Activated naive CD4-positive, alpha-beta T cell treated with anti-CD3 and anti-CD28 coated beads, Interleukin-2, amount 50 U/mL, for 24 hours (primary cell): ENCODE data around the gene UBA3.

Experiments used
- H3K27ac Mint-ChIP-seq: one replicate; pipeline ENCODE4 v1.8.0; 2021; ENCODE audit warnings: mild to moderate bottlenecking, mixed read lengths
- H3K27me3 Mint-ChIP-seq: one replicate; pipeline ENCODE4 v1.8.0; 2021; ENCODE audit warnings: mixed read lengths
- H3K36me3 Mint-ChIP-seq: one replicate; pipeline ENCODE4 v1.8.0; 2021; ENCODE audit warnings: mixed read lengths
- H3K4me1 Mint-ChIP-seq: one replicate; pipeline ENCODE4 v1.8.0; 2021; ENCODE audit warnings: mixed read lengths
- H3K4me3 Mint-ChIP-seq: one replicate; pipeline ENCODE4 v1.8.0; 2021; ENCODE audit warnings: mild to moderate bottlenecking, mixed read lengths
- H3K9me3 Mint-ChIP-seq: one replicate; pipeline ENCODE4 v1.8.0; 2021; ENCODE audit warnings: mixed read lengths

Gene UBA3

GRCh38 chr3:69087030-69087791, 7.0 kb upstream of the UBA3 start:
- peaks cover 77% of the 10 kb centered on the region for H3K4me1 Mint-ChIP-seq
- no peaks in the 10 kb centered on the region for H3K9me3 Mint-ChIP-seq
- peak overlapping the region; percentile 43 for H3K27ac Mint-ChIP-seq
- peaks cover 8% of the 10 kb centered on the region for H3K36me3 Mint-ChIP-seq
- H3K27me3 Mint-ChIP-seq: no peaks in the 10 kb centered on the region
- peak overlapping the region; percentile 75 for H3K4me3 Mint-ChIP-seq

- Mint-ChIP-seq H3K4me3 (peak overlapping the region; percentile 89), H3K36me3 (peaks cover 4% of the 10 kb centered on the region), H3K27me3 (no peaks in the 10 kb centered on the region), H3K9me3 (no peaks in the 10 kb centered on the region), H3K4me1 (peaks cover 78% of the 10 kb centered on the region), H3K27ac (peak overlapping the region; percentile 97)
Measured at GRCh38 chr3:69085833-69086722, 5.9 kb upstream of the UBA3 start.

- Mint-ChIP-seq H3K9me3 (no peaks in the 10 kb centered on the region), H3K4me3 (peak overlapping the region; percentile 89), H3K27ac (peak overlapping the region; percentile 97), H3K4me1 (peaks cover 79% of the 10 kb centered on the region), H3K36me3 (peaks cover 4% of the 10 kb centered on the region), H3K27me3 (no peaks in the 10 kb centered on the region)
Measured at GRCh38 chr3:69085168-69085832, 5.1 kb upstream of the UBA3 start.

GRCh38 chr3:69084326-69085167, 4.4 kb upstream of the UBA3 start, which contains the start of gene ARL6IP5:
TSS of gene ARL6IP5 (plus strand) at chr3:69084937. CDS start at chr3:69085048, 111 bp downstream.
- H3K36me3 Mint-ChIP-seq: peaks cover 3% of the 10 kb centered on the region
- H3K9me3 Mint-ChIP-seq: no peaks in the 10 kb centered on the region
- H3K4me1 Mint-ChIP-seq: peaks cover 72% of the 10 kb centered on the region

GRCh38 chr3:69082805-69083204, 2.6 kb upstream of the UBA3 start:
- H3K27ac Mint-ChIP-seq: peak overlapping the region; percentile 97
- H3K4me3 Mint-ChIP-seq: peak overlapping the region; percentile 89
- peaks cover 3% of the 10 kb centered on the region for H3K36me3 Mint-ChIP-seq
- no peaks in the 10 kb centered on the region for H3K9me3 Mint-ChIP-seq
- H3K4me1 Mint-ChIP-seq: peaks cover 68% of the 10 kb centered on the region
- H3K27me3 Mint-ChIP-seq: no peaks in the 10 kb centered on the region

More at GRCh38 chr3:69084326-69085167, 4.4 kb upstream of the UBA3 start, which contains the start of gene ARL6IP5:
- no peaks in the 10 kb centered on the region for H3K27me3 Mint-ChIP-seq
- peak within 1 kb of the TSS; percentile 97 for H3K27ac Mint-ChIP-seq
- H3K4me3 Mint-ChIP-seq: peak within 1 kb of the TSS; percentile 89

- Mint-ChIP-seq H3K27ac (peak overlapping the region; percentile 97), H3K36me3 (peaks cover 3% of the 10 kb centered on the region), H3K27me3 (no peaks in the 10 kb centered on the region), H3K9me3 (no peaks in the 10 kb centered on the region), H3K4me3 (peak overlapping the region; percentile 89), H3K4me1 (peaks cover 69% of the 10 kb centered on the region)
Measured at GRCh38 chr3:69082361-69082760, 2.2 kb upstream of the UBA3 start.

GRCh38 chr3:69081583-69082262, 1.6 kb upstream of the UBA3 start:
- peak overlapping the region; percentile 77 for H3K4me3 Mint-ChIP-seq
- peaks cover 4% of the 10 kb centered on the region for H3K36me3 Mint-ChIP-seq
- peak overlapping the region; percentile 97 for H3K27ac Mint-ChIP-seq
- H3K4me1 Mint-ChIP-seq: peaks cover 71% of the 10 kb centered on the region
- H3K9me3 Mint-ChIP-seq: no peaks in the 10 kb centered on the region
- H3K27me3 Mint-ChIP-seq: no peaks in the 10 kb centered on the region

- Mint-ChIP-seq H3K36me3 (peaks cover 3% of the 10 kb centered on the region), H3K4me3 (peak overlapping the region; percentile 94), H3K4me1 (peaks cover 67% of the 10 kb centered on the region), H3K27ac (peak overlapping the region; percentile 91), H3K9me3 (no peaks in the 10 kb centered on the region), H3K27me3 (no peaks in the 10 kb centered on the region)
Measured at GRCh38 chr3:69079269-69080159, 651 bp downstream of the UBA3 start.

- Mint-ChIP-seq H3K27me3 (no peaks in the 10 kb centered on the region), H3K36me3 (peaks cover 23% of the 10 kb centered on the region), H3K4me3 (no peak overlapping the region), H3K9me3 (no peaks in the 10 kb centered on the region), H3K4me1 (peaks cover 43% of the 10 kb centered on the region), H3K27ac (peak overlapping the region; percentile 56)
Measured at GRCh38 chr3:69072928-69073327, 7.2 kb downstream of the UBA3 start.

- Mint-ChIP-seq H3K36me3 (peaks cover 16% of the 10 kb centered on the region), H3K9me3 (no peaks in the 10 kb centered on the region), H3K4me1 (peaks cover 48% of the 10 kb centered on the region), H3K27ac (peak overlapping the region; percentile 84), H3K4me3 (no peak overlapping the region), H3K27me3 (no peaks in the 10 kb centered on the region)
Measured at GRCh38 chr3:69066121-69066520, 14.0 kb downstream of the UBA3 start.

GRCh38 chr3:69065318-69065964, 14.7 kb downstream of the UBA3 start:
- Mint-ChIP-seq H3K4me3 (peak overlapping the region; percentile 59), H3K36me3 (peaks cover 16% of the 10 kb centered on the region), H3K4me1 (peaks cover 46% of the 10 kb centered on the region), H3K27ac (peak overlapping the region; percentile 84), H3K9me3 (no peaks in the 10 kb centered on the region), H3K27me3 (no peaks in the 10 kb centered on the region)

GRCh38 chr3:69063636-69064035, 16.5 kb downstream of the UBA3 start:
- H3K4me3 Mint-ChIP-seq: no peak overlapping the region
- H3K9me3 Mint-ChIP-seq: no peaks in the 10 kb centered on the region
- peaks cover 23% of the 10 kb centered on the region for H3K36me3 Mint-ChIP-seq
- no peaks in the 10 kb centered on the region for H3K27me3 Mint-ChIP-seq
- peaks cover 58% of the 10 kb centered on the region for H3K4me1 Mint-ChIP-seq
- H3K27ac Mint-ChIP-seq: peak overlapping the region; percentile 38

- Mint-ChIP-seq H3K4me3 (no peak overlapping the region), H3K27me3 (no peaks in the 10 kb centered on the region), H3K9me3 (no peaks in the 10 kb centered on the region), H3K36me3 (peaks cover 23% of the 10 kb centered on the region), H3K4me1 (peaks cover 49% of the 10 kb centered on the region), H3K27ac (peak overlapping the region; percentile 91)
Measured at GRCh38 chr3:69059688-69060087, 20.5 kb downstream of the UBA3 start.
